Caki2 (cell line): ENCODE results near the gene RGS2. TPM values are rescaled to one million over a fixed set of nuclear protein-coding genes. Genes with fewer than 3 reads are reported as not detected.

Source experiments
- DNase-seq: peaks from one replicate; pipeline ENCODE4 v3.0.0-alpha.2; 2015; ENCODE audit warnings: low read depth
- in situ Hi-C: cut with HindIII; loops from 2 replicates; pipeline ENCODE4 v1.10.0; 2016; ENCODE audit warnings: low sequenced_read_pairs, low pct_unique_long_range_greater_than_20kb, mixed read lengths
- total RNA-seq: library from RNA; depleted of rRNA; stranded (reverse); fragments of >200 nt; shearing (Covaris generic); gene quantifications from 2 replicates; pipeline ENCODE4 v1.2.3, GENCODE V29; 2014; ENCODE audit warnings: low replicate concordance; rRNA removed

Gene RGS2, protein sequence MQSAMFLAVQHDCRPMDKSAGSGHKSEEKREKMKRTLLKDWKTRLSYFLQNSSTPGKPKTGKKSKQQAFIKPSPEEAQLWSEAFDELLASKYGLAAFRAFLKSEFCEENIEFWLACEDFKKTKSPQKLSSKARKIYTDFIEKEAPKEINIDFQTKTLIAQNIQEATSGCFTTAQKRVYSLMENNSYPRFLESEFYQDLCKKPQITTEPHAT
- 0.43 and 2.4 TPM in 2 replicates for total RNA-seq

GRCh38 chr1:192808518-192809306, at the start of gene RGS2:
Gene RGS2, plus strand, starts transcription at chr1:192809039. Its CDS starts 33 bp downstream, at chr1:192809072.
- in situ Hi-C loops, result loop anchor here (25.0 kb wide), 1 partner anchor 204 kb away; no protein-coding TSS in a partner anchor
- peak; percentile 91 for DNase-seq

GRCh38 chr1:192759104-192759503, 49.7 kb upstream of the RGS2 start:
- DNase-seq, result no peak
- in situ Hi-C loops, result no loop called here

- in situ Hi-C loops, result no loop called here
- DNase-seq, result no peak
Observed at GRCh38 chr1:192762265-192762664, 46.6 kb upstream of the RGS2 start.

GRCh38 chr1:192763243-192763642, 45.6 kb upstream of the RGS2 start:
- in situ Hi-C loops, result no loop called here
- DNase-seq, result no peak

- in situ Hi-C loops, result no loop called here
- DNase-seq, result peak; percentile 10
Observed at GRCh38 chr1:192763756-192764155, 45.1 kb upstream of the RGS2 start.

DNA sequence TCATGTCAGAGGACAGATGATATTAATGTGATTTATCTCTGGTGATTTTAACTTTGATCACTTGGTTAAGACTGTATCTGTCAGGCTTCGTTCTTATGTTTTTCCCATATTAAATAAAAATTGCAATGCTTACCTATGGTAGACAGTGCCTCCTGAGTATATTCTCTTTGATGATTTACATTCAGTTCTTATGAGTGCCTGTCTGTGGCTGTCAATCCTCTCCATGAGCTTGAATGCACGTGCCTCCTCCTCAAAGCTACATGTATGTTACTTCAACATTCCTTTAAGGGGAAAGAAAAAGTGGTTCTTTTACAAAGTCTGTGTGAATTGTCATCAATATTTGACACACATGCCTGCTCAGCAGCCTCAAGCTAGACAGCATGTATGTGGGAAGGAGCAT, 44.2 kb upstream of the RGS2 start:
- DNase-seq, result no peak
- in situ Hi-C loops, result no loop called here

DNA sequence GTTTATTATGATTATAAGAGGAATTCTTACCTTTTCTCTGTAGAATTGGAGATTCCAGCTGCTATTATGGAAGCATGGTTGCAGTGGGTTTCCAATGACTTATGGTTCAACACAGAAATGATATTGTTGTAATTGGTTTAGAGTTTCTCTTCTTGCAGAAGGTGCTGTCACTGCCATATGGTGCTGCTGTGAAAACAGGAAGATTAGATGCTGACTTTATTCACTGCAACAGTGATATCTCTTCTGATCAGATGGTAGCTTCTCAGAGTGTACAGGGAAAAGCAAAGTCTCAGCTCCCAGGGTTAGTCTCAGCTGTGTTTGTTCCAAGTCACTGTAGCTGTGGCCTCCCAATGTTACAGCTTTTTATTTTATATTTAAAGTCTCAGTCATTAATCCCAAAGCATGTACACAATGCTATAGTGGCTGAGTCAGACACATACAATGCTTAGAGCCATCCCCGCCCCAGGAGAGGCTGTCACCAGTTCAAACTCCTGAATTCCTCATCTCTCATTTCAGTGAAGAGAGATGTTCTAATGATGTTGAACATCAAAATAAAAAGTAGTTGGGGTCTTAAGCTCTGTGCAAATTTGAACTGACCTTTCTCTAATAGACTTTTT, 42.7 kb upstream of the RGS2 start:
- in situ Hi-C loops, result no loop called here
- no peak for DNase-seq

DNA sequence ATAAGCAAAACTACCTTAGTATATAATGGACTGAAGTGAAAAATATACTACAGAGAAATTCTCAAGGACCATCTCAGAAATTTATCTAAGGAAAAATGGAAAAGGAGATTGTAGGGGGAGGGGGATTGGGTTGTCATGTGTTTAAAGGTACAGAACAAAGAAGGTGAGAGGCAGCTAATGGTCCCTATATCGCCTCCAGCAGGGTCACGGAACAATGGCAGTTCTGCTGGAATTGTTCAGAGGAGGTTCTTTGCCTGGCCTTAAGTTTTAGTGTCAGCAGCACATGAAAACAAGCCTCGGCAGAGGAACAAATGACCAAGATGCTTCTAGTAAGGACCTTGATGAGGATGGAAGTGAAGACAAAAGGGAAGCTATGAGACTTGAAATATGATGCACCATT, 42.0 kb upstream of the RGS2 start:
- DNase-seq, result no peak
- in situ Hi-C loops, result no loop called here

GRCh38 chr1:192767798-192768197, 41.0 kb upstream of the RGS2 start:
- in situ Hi-C loops, result no loop called here
- no peak for DNase-seq

DNA sequence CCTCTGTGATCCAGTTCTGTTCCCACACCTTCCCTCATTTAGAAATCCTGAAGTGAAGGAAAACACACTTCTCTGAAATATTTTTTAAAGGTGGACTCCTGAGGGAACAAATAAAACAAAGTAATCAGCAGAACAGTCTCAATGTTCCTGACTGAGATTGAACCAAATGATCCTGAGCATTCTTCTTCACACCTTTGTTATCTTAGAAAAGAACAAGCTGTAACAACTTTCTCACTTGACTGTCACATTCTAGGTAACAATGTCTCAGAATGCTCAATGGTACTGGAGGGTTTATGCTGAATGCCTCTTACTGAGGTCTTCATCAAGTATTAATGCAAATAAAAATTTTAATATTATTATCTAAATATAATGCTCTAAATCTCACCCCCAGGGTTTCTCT, 40.4 kb upstream of the RGS2 start:
- no peak for DNase-seq
- in situ Hi-C loops, result no loop called here

GRCh38 chr1:192771341-192771740, 37.5 kb upstream of the RGS2 start:
- in situ Hi-C loops, result no loop called here
- DNase-seq, result no peak

- in situ Hi-C loops, result no loop called here
- DNase-seq, result no peak
Observed at GRCh38 chr1:192775631-192776030, 33.2 kb upstream of the RGS2 start.

DNA sequence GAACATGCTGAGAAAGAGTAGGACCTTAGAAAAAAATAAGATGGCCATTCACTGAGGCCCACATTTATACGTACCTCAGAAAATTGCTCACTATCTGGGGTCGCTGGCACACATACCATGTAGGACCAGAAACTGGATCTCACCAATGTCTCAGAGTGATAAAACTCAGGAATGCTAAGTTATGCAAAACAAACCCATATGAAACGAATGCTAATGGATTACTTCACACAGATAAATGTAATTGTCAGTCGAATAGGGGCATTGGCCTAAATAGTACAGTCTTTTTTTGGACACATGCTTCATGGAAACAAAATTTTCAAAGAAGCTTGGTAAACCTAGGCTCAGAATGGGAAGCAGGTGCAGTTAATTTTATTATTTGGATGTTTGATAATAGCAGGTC, 32.6 kb upstream of the RGS2 start:
- DNase-seq, result no peak
- in situ Hi-C loops, result no loop called here

- in situ Hi-C loops, result no loop called here
- no peak for DNase-seq
Observed at GRCh38 chr1:192776998-192777397, 31.8 kb upstream of the RGS2 start.

GRCh38 chr1:192783791-192784190, 25.0 kb upstream of the RGS2 start:
- no peak for DNase-seq
- in situ Hi-C loops, result no loop called here

GRCh38 chr1:192784397-192784796, 24.4 kb upstream of the RGS2 start:
- DNase-seq, result no peak
- in situ Hi-C loops, result no loop called here

GRCh38 chr1:192786576-192786975, 22.3 kb upstream of the RGS2 start:
- in situ Hi-C loops, result no loop called here

DNA sequence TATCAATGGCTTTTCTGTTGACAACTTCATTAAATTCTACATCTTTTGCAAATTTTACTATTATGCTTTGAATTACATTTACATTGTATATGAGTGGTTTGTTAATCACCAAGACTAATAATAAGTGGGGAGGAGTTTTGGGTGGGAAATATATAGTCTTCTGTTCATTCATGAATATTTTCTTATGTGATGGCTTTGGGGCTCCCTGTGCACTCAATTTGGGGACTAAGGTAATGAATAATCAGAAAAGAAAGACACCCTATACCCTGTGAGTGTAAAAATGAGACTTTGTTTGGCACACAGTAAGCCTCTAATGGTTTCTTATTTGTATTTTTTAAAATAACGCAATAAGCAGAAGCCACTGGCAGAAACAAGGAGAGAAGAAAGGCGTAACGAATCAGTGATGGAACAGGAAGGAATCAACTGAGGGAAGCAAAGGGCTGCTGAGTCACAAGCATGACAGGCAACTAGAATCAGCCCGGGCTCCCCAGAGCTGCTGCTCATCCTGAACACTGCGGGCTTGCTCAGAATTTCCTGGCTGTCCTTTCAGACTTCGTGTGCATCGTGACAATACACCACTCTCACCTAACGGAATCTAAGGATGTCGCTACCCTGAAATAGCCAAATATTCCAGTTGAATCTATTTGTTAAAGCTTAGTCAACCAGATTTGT, 20.8 kb upstream of the RGS2 start:
- in situ Hi-C loops, result no loop called here
- peak; percentile 51 for DNase-seq

More at GRCh38 chr1:192786576-192786975, 22.3 kb upstream of the RGS2 start:
- no peak for DNase-seq

- in situ Hi-C loops, result no loop called here
Observed at GRCh38 chr1:192789871-192790270, 19.0 kb upstream of the RGS2 start.

More at GRCh38 chr1:192789871-192790270, 19.0 kb upstream of the RGS2 start:
- no peak for DNase-seq
